Measurements from ENCODE around the gene CEP20. TPM values are rescaled to one million over a fixed set of nuclear protein-coding genes. Genes with fewer than 3 reads are reported as not detected.

CEP20 gene
- total RNA-seq, 1 donor: 48.9 TPM

GRCh38 chr16:15913046-15913698 is 24.8 kb upstream of the CEP20 start:
- Histone ChIP-seq H2AFZ (ENCODE audit: low read length) (peak overlapping the region; percentile 76), H3K36me3 (ENCODE audit: insufficient read depth, low read length) (no peaks in the 10 kb centered on the region), H3K4me3 (ENCODE audit: insufficient read depth, low read length) (no peak overlapping the region), H3K9me3 (ENCODE audit: low read depth, low read length) (no peaks in the 10 kb centered on the region), H3K4me2 (ENCODE audit: insufficient read depth, low read length) (peak overlapping the region; percentile 23), H3K27ac (ENCODE audit: low read depth, low read length) (no peak overlapping the region), H3K79me2 (ENCODE audit: insufficient read depth, low read length) (no peaks in the 10 kb centered on the region), H3K27me3 (ENCODE audit: insufficient read depth, low read length) (no peaks in the 10 kb centered on the region), H4K20me1 (ENCODE audit: insufficient read depth, low read length) (no peaks in the 10 kb centered on the region), H3K4me1 (ENCODE audit: insufficient read depth, low read length) (no peaks in the 10 kb centered on the region)
- DNase-seq (ENCODE audit: insufficient read length, low spot score, missing footprints): no peak
- TF ChIP-seq CTCF (IDR thresholded peaks at IDR 0.05; ENCODE audit: extremely low read depth, low read depth, low read length): no peak

GRCh38 chr16:15911198-15911597 is 22.8 kb upstream of the CEP20 start:
- no peaks in the 10 kb centered on the region for H3K79me2 ChIP-seq (ENCODE audit: insufficient read depth, low read length)
- no peaks in the 10 kb centered on the region for H3K36me3 ChIP-seq (ENCODE audit: insufficient read depth, low read length)
- H3K27ac ChIP-seq (ENCODE audit: low read depth, low read length): no peak overlapping the region
- H3K27me3 ChIP-seq (ENCODE audit: insufficient read depth, low read length): no peaks in the 10 kb centered on the region
- H4K20me1 ChIP-seq (ENCODE audit: insufficient read depth, low read length): no peaks in the 10 kb centered on the region
- H3K4me2 ChIP-seq (ENCODE audit: insufficient read depth, low read length): no peak overlapping the region
- no peak overlapping the region for H3K4me3 ChIP-seq (ENCODE audit: insufficient read depth, low read length)
- TF ChIP-seq CTCF (IDR thresholded peaks at IDR 0.05; ENCODE audit: extremely low read depth, low read depth, low read length): no peak
- H3K4me1 ChIP-seq (ENCODE audit: insufficient read depth, low read length): no peaks in the 10 kb centered on the region
- DNase-seq (ENCODE audit: insufficient read length, low spot score, missing footprints): no peak
- no peaks in the 10 kb centered on the region for H3K9me3 ChIP-seq (ENCODE audit: low read depth, low read length)
- H2AFZ ChIP-seq (ENCODE audit: low read length): peak overlapping the region; percentile 56

- no peak overlapping the region for H3K27ac ChIP-seq (ENCODE audit: low read depth, low read length)
- no peaks in the 10 kb centered on the region for H3K27me3 ChIP-seq (ENCODE audit: insufficient read depth, low read length)
- H3K9me3 ChIP-seq (ENCODE audit: low read depth, low read length): no peaks in the 10 kb centered on the region
- H3K79me2 ChIP-seq (ENCODE audit: insufficient read depth, low read length): no peaks in the 10 kb centered on the region
- no peak overlapping the region for H3K4me3 ChIP-seq (ENCODE audit: insufficient read depth, low read length)
- DNase-seq (ENCODE audit: insufficient read length, low spot score, missing footprints): peak; percentile 17
- no peaks in the 10 kb centered on the region for H3K4me1 ChIP-seq (ENCODE audit: insufficient read depth, low read length)
- H3K36me3 ChIP-seq (ENCODE audit: insufficient read depth, low read length): no peaks in the 10 kb centered on the region
- no peaks in the 10 kb centered on the region for H4K20me1 ChIP-seq (ENCODE audit: insufficient read depth, low read length)
- no peak overlapping the region for H2AFZ ChIP-seq (ENCODE audit: low read length)
- no peak overlapping the region for H3K4me2 ChIP-seq (ENCODE audit: insufficient read depth, low read length)
- no peak for TF ChIP-seq CTCF (IDR thresholded peaks at IDR 0.05; ENCODE audit: extremely low read depth, low read depth, low read length)
Measured at GRCh38 chr16:15907863-15908478, 19.6 kb upstream of the CEP20 start.

- DNase-seq (ENCODE audit: insufficient read length, low spot score, missing footprints): no peak
- H4K20me1 ChIP-seq (ENCODE audit: insufficient read depth, low read length): no peaks in the 10 kb centered on the region
- no peaks in the 10 kb centered on the region for H3K4me1 ChIP-seq (ENCODE audit: insufficient read depth, low read length)
- no peaks in the 10 kb centered on the region for H3K79me2 ChIP-seq (ENCODE audit: insufficient read depth, low read length)
- H3K27ac ChIP-seq (ENCODE audit: low read depth, low read length): no peak overlapping the region
- TF ChIP-seq CTCF (IDR thresholded peaks at IDR 0.05; ENCODE audit: extremely low read depth, low read depth, low read length): no peak
- no peaks in the 10 kb centered on the region for H3K27me3 ChIP-seq (ENCODE audit: insufficient read depth, low read length)
- no peaks in the 10 kb centered on the region for H3K9me3 ChIP-seq (ENCODE audit: low read depth, low read length)
- no peak overlapping the region for H2AFZ ChIP-seq (ENCODE audit: low read length)
- H3K4me2 ChIP-seq (ENCODE audit: insufficient read depth, low read length): no peak overlapping the region
- no peak overlapping the region for H3K4me3 ChIP-seq (ENCODE audit: insufficient read depth, low read length)
- no peaks in the 10 kb centered on the region for H3K36me3 ChIP-seq (ENCODE audit: insufficient read depth, low read length)
Measured at GRCh38 chr16:15906439-15906838, 18.0 kb upstream of the CEP20 start.
